Smooth muscle cell (in vitro differentiated cells): ENCODE data around the gene SH3PXD2A. TPM values are rescaled to one million over a fixed set of nuclear protein-coding genes. Genes with fewer than 3 reads are reported as not detected.

ENCODE experiments used
- DNase-seq: peaks from one replicate; lab custom pipeline; 2025; ENCODE audit not compliant: unreplicated experiment; lab: John Stamatoyannopoulos, UW
- H2AFZ ChIP-seq: fragments of 200-600 bp; sonication (generic); 2 replicates; pipeline ENCODE4 v1.6.0; 2016; ENCODE audit warnings: antibody characterized with exemption, low read depth, mild to moderate bottlenecking
- H3F3A ChIP-seq: fragments of 200-600 bp; sonication (generic); 2 replicates; pipeline ENCODE4 v1.6.0; 2017; ENCODE audit warnings: antibody characterized with exemption, low read depth
- H3K27ac ChIP-seq: fragments of 200-600 bp; sonication (generic); 2 replicates; pipeline ENCODE4 v1.5.1; 2016; ENCODE audit warnings: low read depth, mild to moderate bottlenecking
- H3K27me3 ChIP-seq: fragments of 200-600 bp; sonication (generic); 2 replicates; pipeline ENCODE4 v1.6.1; 2016; ENCODE audit warnings: low read depth, mild to moderate bottlenecking
- H3K36me3 ChIP-seq: fragments of 200-600 bp; sonication (generic); 2 replicates; pipeline ENCODE4 v1.5.1; 2016; ENCODE audit warnings: low read depth
- H3K4me1 ChIP-seq: fragments of 200-600 bp; sonication (generic); 2 replicates; pipeline ENCODE4 v1.5.1; 2016; ENCODE audit warnings: low read depth
- H3K4me2 ChIP-seq: fragments of 200-600 bp; sonication (generic); 2 replicates; pipeline ENCODE4 v1.6.0; 2016; ENCODE audit warnings: mild to moderate bottlenecking
- H3K4me3 ChIP-seq: fragments of 200-600 bp; sonication (generic); 2 replicates; pipeline ENCODE4 v1.5.1; 2016; ENCODE audit warnings: mild to moderate bottlenecking
- H3K79me2 ChIP-seq: fragments of 200-600 bp; sonication (generic); 2 replicates; pipeline ENCODE4 v1.6.0; 2016; ENCODE audit warnings: low read depth, mild to moderate bottlenecking
- H3K9ac ChIP-seq: fragments of 200-600 bp; sonication (generic); 2 replicates; pipeline ENCODE4 v1.6.0; 2016; ENCODE audit warnings: low read depth
- H3K9me3 ChIP-seq: fragments of 200-600 bp; sonication (generic); replicated peaks from 2 replicates; pipeline ENCODE4 v1.5.1; 2016; ENCODE audit warnings: low read depth
- H4K20me1 ChIP-seq: fragments of 200-600 bp; sonication (generic); 2 replicates; pipeline ENCODE4 v1.6.0; 2016; ENCODE audit warnings: low read depth
- CTCF ChIP-seq: fragments of 200-600 bp; sonication (generic); IDR thresholded peaks from 2 replicates; pipeline ENCODE4 v1.5.1; 2017; ENCODE audit warnings: borderline replicate concordance, mild to moderate bottlenecking, antibody characterized with exemption; ENCODE audit not compliant: insufficient read depth, poor library complexity, severe bottlenecking
- WGBS: methylation state at CpG from one replicate; pipeline ENCODE4 v1.1.7; 2016; ENCODE audit warnings: low lambda C conversion rate; 5-methylcytosine and 5-hydroxymethylcytosine counted together
- polyA plus RNA-seq: library from polyadenylated mRNA; unstranded; fragments of >200 nt; fragmentation: Nextera tagmentation; extraction: Ambion mirVana; gene quantifications from 2 replicates; pipeline ENCODE4 v1.2.1, GENCODE V29; 2016
- total RNA-seq: library from RNA; depleted of rRNA; stranded (reverse); fragments of >200 nt; gene quantifications from 2 replicates; pipeline ENCODE4 v1.2.3, GENCODE V29; 2014

SH3PXD2A gene
- total and polyA plus RNA-seq, 2 experiments from 2014 or later = 30.1 to 37.9 TPM

- no peak overlapping the region for H2AFZ ChIP-seq
- no peak overlapping the region for H3K4me3 ChIP-seq
- H3K9me3 ChIP-seq = no peaks in the 10 kb centered on the region
- no peak overlapping the region for H3K27ac ChIP-seq
- no peaks in the 10 kb centered on the region for H4K20me1 ChIP-seq
- H3K36me3 ChIP-seq = no peaks in the 10 kb centered on the region
- no peak for DNase-seq
- no peaks in the 10 kb centered on the region for H3F3A ChIP-seq
- no peak overlapping the region for H3K9ac ChIP-seq
- no peaks in the 10 kb centered on the region for H3K79me2 ChIP-seq
- 95% methylated on average over 8 of the region's 9 CpGs for WGBS
- no peak overlapping the region for H3K4me2 ChIP-seq
- H3K4me1 ChIP-seq = peaks cover 9% of the 10 kb centered on the region
- no peak for TF ChIP-seq CTCF
- peaks cover 28% of the 10 kb centered on the region for H3K27me3 ChIP-seq
Measured at GRCh38 chr10:103559776-103560175, 295.6 kb downstream of the SH3PXD2A start.

GRCh38 chr10:103558911-103559310 is 296.5 kb downstream of the SH3PXD2A start:
- Histone ChIP-seq H4K20me1 (no peaks in the 10 kb centered on the region), H3K4me3 (no peak overlapping the region), H3K4me2 (no peak overlapping the region), H3K4me1 (peaks cover 9% of the 10 kb centered on the region), H3K27ac (no peak overlapping the region), H2AFZ (no peak overlapping the region), H3F3A (no peaks in the 10 kb centered on the region), H3K79me2 (no peaks in the 10 kb centered on the region), H3K27me3 (peaks cover 28% of the 10 kb centered on the region), H3K9me3 (no peaks in the 10 kb centered on the region), H3K36me3 (no peaks in the 10 kb centered on the region), H3K9ac (no peak overlapping the region)
- DNase-seq = no peak
- 86% methylated on average over 9 of the region's 9 CpGs for WGBS
- TF ChIP-seq CTCF = no peak

GRCh38 chr10:103557455-103557854 is 297.9 kb downstream of the SH3PXD2A start:
- H3K9ac ChIP-seq = no peak overlapping the region
- H3K36me3 ChIP-seq = no peaks in the 10 kb centered on the region
- 99% methylated on average over 10 of the region's 10 CpGs for WGBS
- peaks cover 9% of the 10 kb centered on the region for H3K4me1 ChIP-seq
- no peaks in the 10 kb centered on the region for H3K79me2 ChIP-seq
- H4K20me1 ChIP-seq = no peaks in the 10 kb centered on the region
- H3F3A ChIP-seq = no peaks in the 10 kb centered on the region
- no peak overlapping the region for H3K4me3 ChIP-seq
- TF ChIP-seq CTCF = no peak
- DNase-seq = no peak
- no peak overlapping the region for H3K4me2 ChIP-seq
- peaks cover 26% of the 10 kb centered on the region for H3K27me3 ChIP-seq
- no peak overlapping the region for H2AFZ ChIP-seq
- no peak overlapping the region for H3K27ac ChIP-seq
- H3K9me3 ChIP-seq = no peaks in the 10 kb centered on the region

GRCh38 chr10:103556383-103557007 is 298.9 kb downstream of the SH3PXD2A start:
- Histone ChIP-seq H3K4me3 (no peak overlapping the region), H3K9me3 (no peaks in the 10 kb centered on the region), H3K27ac (no peak overlapping the region), H3K4me1 (peaks cover 9% of the 10 kb centered on the region), H4K20me1 (no peaks in the 10 kb centered on the region), H3K79me2 (no peaks in the 10 kb centered on the region), H3K27me3 (peaks cover 32% of the 10 kb centered on the region), H3F3A (no peaks in the 10 kb centered on the region), H2AFZ (no peak overlapping the region), H3K9ac (no peak overlapping the region), H3K4me2 (no peak overlapping the region), H3K36me3 (no peaks in the 10 kb centered on the region)
- no peak for DNase-seq
- TF ChIP-seq CTCF = no peak
- WGBS = 95% methylated on average over 12 of the region's 12 CpGs
